Measurements from ENCODE around the gene KCNH6.

Gene KCNH6

DNA sequence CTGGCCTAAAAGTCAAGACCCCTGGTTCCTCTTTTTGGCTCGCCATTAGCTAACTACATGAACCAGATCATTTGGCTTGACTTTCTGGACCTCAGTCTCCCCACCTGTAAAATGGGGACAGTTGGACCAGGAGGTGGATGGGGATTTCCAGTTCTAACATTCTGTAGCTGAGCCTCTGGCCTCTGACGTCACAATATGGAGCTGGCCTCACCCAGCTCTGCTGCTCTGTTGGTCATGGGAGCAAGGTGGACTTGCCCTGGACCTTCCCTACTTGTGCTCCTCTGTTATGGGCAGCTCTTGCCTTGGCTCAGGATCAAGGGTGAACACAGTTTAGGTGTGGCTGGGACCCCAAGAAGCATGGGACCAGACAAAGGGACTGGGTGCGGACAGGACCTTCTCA lies 16.5 kb upstream of the KCNH6 start:
- in situ Hi-C loops (cut with MboI; ENCODE audit: low sequenced_read_pairs): no loop called here

- in situ Hi-C loops (cut with MboI; ENCODE audit: low sequenced_read_pairs): no loop called here
Measured at GRCh38 chr17:63511331-63511730, 11.8 kb upstream of the KCNH6 start.

DNA sequence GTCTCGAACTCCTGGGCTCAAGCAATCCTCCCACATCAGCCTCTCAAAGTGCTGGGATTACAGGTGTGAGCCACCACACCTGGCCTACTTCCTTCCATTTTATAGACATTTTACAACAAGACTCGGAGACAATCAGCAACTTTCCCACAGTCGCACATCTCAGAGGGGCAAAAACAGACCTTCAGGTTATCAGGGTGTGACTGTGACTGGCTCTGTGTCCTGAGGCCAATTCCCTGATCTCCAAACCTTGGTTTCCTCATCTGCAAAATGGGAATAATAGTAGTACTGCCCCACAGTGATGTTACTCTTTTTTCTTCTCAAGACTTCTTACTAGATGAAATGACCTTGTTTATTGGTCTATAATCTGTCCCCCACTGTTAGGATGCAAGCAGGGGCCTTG lies 10.8 kb upstream of the KCNH6 start:
- in situ Hi-C loops (cut with MboI; ENCODE audit: low sequenced_read_pairs): no loop called here

DNA sequence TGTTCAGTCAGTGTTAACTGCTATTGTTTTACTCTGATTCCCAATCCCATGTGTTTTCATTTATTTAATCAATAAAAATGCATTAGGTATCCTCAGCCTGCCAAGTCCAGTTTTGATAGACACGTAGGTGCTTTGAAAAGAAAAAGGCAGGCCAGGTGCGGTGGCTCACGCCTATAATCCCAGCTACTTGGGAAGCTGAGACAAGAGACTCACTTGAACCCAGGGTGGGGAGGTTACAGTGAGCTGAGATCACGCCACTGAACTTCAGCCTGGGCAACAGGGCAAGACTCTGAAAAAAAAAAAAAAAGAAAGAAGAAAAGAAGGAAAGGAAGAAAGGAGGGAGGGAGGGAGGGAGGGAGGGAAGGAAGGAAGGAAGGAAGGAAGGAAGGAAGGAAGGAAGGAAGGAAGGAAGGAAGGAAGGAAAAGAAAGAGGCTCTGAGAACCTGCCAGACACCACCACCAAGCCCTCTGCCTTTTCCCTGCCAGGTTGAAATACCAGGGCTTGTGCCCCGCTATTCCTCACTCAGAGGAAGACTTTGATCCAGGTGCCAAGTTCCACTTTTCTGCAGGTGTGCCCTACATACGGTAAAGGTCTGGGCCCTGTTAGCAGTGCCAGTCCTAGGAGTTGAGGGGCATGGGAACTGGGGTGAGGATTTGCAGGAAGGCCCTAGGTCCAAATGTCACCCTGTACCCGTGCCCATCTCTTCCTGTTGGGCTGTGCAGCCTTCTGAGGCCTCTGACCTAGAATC lies 10.1 kb upstream of the KCNH6 start:
- in situ Hi-C loops (cut with MboI; ENCODE audit: low sequenced_read_pairs): no loop called here

DNA sequence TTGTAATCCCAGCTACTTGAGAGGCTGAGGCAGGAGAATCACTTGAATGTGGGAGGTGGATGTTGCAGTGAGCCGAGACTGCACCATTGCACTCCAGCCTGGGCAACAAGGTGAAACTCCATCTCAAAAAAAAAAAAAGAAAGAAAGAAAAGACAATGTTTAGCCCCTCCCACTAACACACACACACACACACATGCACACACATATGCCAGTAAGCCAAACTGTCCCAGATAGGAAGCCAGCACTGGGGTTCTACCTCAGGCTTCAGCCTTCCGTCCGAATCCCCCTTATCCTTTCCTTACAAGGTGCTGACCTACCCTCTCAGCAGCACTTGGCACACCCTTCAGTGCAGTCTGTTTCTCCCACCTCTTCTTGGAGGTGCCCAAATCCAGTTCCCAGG lies 8.7 kb upstream of the KCNH6 start:
- in situ Hi-C loops (cut with MboI; ENCODE audit: low sequenced_read_pairs): no loop called here

DNA sequence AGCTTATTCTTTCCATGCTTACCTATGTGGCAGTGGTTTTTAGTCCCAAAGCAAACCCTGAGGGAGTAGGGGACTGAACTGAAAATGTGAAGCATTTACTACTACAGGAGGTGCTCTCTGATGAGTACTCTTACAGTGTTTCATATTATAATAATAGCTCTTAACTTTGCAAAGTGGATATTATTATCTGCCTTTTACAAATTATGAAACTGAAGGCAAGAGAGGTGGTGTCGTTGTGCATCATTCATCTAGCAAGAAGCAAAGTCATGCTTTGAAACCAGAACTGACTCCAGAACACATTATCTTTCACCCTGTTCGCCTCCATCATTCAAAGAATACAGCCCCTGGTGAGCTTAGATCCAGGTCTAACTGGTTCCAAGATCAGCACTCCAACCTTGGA lies 8.2 kb upstream of the KCNH6 start:
- in situ Hi-C loops (cut with MboI; ENCODE audit: low sequenced_read_pairs): no loop called here

DNA sequence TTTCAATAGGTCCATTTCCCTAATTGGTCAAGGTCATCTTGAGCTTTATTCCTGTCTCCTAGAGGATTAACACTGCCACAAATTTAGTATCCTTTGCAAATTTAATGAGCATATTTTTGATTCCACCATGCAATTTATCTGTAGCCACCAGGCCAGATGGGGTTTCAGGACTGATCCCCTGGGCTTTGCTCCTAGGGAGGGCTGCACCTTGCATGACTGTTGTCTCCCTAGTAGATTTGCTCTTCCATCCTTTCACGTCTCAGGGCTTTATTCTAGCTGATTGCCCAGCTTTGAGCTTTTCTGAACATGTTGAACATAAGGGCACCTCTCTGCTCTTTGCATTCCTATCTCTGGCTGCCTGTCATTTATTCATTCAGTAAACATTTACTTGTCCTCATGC lies 7.7 kb upstream of the KCNH6 start:
- in situ Hi-C loops (cut with MboI; ENCODE audit: low sequenced_read_pairs): no loop called here

- in situ Hi-C loops (cut with MboI; ENCODE audit: low sequenced_read_pairs): no loop called here
Measured at GRCh38 chr17:63516910-63517824, 6.0 kb upstream of the KCNH6 start.

DNA sequence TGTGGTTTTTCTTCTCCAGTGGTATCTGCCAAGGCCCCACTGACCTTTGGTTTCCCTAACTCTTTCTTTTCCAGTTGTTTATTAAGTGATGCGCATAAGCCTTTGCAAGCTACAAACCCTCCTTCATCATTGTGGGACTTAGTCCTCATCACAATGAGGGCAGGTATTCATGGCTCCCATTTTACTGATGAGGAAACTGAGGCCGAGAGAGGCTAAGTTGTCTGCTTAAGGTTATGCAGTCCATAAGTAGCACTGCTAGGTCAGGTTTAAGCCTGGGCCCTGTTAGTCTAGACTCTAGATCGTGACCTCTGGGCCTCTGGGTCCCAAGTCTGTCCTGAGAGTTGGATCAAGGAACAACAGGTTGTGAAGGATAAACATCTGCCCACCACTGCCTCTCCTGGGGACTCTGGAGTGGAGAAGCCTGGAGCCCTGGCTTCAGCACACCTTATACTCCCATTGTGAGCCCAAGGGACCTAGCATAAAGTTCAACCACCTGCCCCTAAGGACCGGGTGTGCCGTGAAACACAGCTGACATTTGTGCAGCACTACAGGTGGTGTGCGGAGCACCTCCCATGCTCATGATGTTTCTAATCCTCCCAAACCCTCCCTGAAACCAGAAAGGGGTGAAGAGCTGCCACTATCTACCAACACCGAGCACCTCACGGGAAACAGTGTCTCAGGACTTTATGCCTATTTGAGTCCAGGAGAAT lies 5.2 kb upstream of the KCNH6 start:
- in situ Hi-C loops (cut with MboI; ENCODE audit: low sequenced_read_pairs): no loop called here

- in situ Hi-C loops (cut with MboI; ENCODE audit: low sequenced_read_pairs): no loop called here
Measured at GRCh38 chr17:63519116-63519881, 3.9 kb upstream of the KCNH6 start.

GRCh38 chr17:63519972-63520882 lies 2.9 kb upstream of the KCNH6 start:
- in situ Hi-C loops (cut with MboI; ENCODE audit: low sequenced_read_pairs): no loop called here

DNA sequence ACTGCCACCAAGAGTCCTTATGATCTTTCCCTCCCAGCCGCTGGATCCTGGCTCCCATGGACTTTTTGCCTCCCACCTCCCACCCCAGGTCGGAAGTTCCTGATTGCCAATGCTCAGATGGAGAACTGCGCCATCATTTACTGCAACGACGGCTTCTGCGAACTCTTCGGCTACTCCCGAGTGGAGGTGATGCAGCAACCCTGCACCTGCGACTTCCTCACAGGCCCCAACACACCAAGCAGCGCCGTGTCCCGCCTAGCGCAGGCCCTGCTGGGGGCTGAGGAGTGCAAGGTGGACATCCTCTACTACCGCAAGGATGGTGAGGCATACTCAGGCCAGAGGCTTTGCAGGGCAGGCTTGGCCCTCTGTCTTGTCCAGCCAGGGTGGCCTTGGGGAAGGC lies 893 bp downstream of the KCNH6 start:
- in situ Hi-C loops (cut with MboI; ENCODE audit: low sequenced_read_pairs): no loop called here

- in situ Hi-C loops (cut with MboI; ENCODE audit: low sequenced_read_pairs): no loop called here
Measured at GRCh38 chr17:63525190-63525946, 2.2 kb downstream of the KCNH6 start.

DNA sequence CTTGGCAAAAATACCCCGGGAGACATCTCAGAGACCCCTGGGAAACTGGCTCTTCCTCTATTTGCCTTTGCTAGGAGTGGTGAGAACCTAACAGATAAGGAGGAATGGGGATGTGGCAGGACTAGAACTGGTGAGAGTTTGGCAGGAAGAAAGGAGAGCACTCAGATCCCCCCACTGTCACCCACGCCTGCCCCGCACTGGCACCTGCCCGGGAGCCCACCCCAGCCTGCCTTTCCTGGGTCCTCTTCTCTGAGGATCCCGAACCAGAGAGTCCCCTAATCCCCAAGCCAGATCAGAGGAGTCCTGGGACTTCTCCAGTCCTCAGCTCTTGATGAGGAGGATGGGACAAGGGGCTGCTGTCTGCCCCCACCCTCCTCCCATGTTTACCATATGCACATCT lies 3.7 kb downstream of the KCNH6 start:
- in situ Hi-C loops (cut with MboI; ENCODE audit: low sequenced_read_pairs): no loop called here

DNA sequence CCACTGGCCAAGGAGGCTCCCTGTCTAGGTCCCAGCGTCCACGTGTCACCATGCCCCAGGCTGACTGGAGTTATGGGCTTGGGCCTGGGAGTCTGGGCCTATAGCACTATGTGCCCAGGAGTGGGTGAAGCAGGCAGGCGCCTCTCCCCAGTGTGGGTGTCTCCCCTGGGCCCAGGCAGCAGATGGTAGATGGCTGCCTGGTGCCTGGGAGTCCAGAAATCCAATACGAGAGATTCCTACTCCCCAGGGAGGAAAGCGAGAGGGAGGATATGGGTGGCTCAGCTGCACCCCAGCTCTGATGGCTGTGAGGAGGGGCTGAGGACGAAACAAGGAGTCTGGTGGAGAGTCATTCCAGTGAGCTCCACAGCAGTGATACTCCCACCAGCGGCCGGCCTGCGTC lies 5.0 kb downstream of the KCNH6 start:
- in situ Hi-C loops (cut with MboI; ENCODE audit: low sequenced_read_pairs): no loop called here

DNA sequence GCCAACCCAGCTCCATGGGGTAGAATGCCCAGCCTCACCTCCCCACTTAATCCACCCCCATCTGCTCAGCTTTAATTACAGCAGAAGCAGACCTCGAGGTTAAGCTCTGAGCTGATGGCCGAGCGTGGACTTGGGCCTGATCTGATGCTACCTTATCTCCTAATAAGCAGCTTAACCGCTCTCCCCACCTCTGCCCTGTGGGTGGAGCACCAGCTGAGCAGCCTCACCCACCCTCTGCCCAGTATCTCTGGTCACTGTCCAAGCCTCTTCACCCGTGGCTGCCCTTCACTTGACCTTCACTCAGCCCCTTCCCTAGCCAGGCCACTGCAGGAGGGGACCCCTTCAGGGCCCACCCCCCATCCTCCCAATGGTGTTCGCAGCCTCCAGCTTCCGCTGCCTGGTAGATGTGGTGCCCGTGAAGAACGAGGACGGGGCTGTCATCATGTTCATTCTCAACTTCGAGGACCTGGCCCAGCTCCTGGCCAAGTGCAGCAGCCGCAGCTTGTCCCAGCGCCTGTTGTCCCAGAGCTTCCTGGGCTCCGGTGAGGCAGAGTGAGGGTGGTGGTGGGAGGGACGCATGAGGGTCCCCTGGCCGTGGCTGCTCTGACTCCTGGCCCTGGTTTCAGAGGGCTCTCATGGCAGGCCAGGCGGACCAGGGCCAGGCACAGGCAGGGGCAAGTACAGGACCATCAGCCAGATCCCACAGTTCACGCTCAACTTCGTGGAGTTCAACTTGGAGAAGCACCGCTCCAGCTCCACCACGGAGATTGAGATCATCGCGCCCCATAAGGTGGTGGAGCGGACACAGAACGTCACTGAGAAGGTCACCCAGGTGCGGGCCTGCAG lies 6.8 kb downstream of the KCNH6 start:
- in situ Hi-C loops (cut with MboI; ENCODE audit: low sequenced_read_pairs): no loop called here

GRCh38 chr17:63530557-63531021 lies 7.4 kb downstream of the KCNH6 start:
- in situ Hi-C loops (cut with MboI; ENCODE audit: low sequenced_read_pairs): no loop called here

Measured in HL-60/S4 treated with phorbol 12-myristate 13-acetate at 8.2 ng/mL for 4 days and 3 days (cell line).